HG02884 (cell line): ENCODE results near the gene CPB2.

Source experiments
- ATAC-seq: cut with Tn5 transposase; IDR thresholded peaks from one replicate; pipeline ENCODE4 v1.9.1; 2021; ENCODE audit warnings: mild to moderate bottlenecking, moderate library complexity; ENCODE audit not compliant: unreplicated experiment

CPB2 gene, protein sequence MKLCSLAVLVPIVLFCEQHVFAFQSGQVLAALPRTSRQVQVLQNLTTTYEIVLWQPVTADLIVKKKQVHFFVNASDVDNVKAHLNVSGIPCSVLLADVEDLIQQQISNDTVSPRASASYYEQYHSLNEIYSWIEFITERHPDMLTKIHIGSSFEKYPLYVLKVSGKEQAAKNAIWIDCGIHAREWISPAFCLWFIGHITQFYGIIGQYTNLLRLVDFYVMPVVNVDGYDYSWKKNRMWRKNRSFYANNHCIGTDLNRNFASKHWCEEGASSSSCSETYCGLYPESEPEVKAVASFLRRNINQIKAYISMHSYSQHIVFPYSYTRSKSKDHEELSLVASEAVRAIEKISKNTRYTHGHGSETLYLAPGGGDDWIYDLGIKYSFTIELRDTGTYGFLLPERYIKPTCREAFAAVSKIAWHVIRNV

DNA sequence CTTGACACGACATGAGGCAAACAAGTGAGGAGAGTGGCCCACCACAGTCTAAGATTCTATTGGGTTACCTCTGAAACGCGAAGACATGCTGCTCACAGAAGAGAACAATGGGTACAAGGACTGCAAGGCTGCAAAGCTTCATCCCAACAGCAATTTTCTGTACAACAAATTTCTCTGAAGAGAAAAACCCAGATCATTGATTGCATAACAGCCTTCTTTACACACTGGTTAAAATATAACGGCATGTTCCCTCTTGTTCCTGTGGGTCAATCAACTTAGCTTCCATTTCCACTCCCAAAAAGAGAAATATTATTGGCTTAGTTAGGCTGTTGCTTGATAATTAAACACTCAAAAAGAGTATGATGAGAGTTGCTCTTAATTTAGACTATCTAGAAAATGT, at the start of gene CPB2:
CPB2 (minus strand) TSS at position 166 of the 400 bp plus-strand sequence; CDS start at position 142, 24 bp downstream.
- no peak for ATAC-seq

DNA sequence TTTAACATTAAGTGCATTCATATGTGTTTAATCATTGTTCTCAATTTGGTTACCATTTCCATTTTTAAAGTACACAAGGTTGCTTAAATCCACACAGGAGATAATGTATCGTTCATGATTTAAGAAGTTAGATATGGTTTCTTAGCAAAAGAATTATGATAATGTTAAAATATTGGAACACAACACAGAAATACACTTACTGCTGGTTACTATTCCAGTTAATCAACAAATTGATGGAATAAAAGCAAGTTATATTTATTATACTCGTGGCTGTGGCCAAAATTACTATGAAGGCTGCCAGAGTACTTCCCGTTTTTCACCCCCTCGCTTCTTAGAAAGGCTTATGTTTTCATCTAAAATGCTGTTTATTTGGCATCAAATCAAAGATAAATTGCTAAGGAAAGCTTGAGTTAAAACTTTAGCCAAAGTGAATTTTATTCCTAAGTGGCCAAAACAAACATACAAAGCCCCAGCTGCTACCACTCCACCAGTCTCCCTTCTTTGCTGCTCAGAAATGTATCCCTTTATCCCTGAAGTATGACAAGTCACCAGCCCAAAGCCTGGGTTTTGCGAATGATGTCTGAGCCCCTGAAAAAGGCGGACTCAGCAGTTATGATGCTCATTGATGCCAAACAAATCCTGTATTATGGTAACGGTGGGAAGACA, 49.4 kb upstream of the CPB2 start:
- no peak for ATAC-seq

DNA sequence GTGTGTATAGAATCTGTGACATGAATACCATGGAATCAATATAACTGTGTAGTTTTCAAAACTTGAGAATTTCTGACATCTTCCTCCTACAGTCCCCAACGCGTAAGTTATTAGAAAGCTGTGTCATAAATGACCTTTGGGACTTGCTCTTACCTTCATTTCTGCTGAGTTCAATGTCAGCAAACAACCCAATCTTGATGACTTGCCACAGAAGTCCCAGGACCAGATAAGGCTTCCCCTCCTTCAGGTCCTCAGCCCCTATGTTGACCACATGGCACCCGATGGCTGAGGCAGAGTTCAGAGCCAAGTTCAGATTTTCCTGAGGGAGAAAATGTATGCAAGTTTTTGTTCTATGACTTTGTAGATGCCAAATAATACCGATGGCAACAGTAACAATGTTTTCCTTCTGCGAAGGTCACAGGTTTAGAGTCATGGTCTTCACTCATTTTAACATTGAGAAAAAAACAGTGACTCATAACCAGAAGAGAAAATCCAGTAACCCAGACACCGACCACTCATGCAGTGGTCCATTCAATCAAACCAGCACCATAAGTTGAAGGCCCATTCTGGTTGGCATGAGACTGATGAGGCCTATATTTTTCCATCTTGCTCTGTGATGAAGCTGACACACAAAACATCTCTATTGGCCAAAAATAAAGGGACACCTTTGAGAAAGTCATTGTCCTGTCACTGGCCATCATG, 47.9 kb upstream of the CPB2 start:
- ATAC-seq, result no peak

DNA sequence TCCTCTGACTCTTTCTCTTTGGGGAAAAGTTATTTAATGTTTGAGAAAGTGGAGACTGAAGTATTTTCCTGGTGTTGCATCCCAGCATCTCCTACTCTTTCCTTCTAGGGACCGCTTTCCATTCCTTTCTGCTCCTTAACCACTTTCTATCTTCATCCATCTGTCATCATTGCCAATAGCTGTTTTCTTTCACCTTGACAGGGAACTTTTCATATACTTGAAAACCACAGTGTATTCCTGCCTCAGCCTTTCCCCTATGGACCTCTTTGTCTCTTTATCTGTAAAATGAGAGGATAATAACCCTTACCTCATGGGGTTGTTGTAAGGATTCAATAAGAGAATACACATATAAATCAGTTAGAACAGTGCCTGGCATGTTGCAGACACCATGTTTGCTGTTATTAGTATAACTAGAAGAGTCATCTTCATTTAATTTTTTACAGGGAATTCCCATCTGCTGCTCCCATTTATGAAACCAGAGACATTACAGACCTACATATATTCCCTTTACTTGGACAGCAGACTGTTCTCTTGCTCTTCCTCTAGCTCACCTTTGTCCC, 45.4 kb upstream of the CPB2 start:
- no peak for ATAC-seq

DNA sequence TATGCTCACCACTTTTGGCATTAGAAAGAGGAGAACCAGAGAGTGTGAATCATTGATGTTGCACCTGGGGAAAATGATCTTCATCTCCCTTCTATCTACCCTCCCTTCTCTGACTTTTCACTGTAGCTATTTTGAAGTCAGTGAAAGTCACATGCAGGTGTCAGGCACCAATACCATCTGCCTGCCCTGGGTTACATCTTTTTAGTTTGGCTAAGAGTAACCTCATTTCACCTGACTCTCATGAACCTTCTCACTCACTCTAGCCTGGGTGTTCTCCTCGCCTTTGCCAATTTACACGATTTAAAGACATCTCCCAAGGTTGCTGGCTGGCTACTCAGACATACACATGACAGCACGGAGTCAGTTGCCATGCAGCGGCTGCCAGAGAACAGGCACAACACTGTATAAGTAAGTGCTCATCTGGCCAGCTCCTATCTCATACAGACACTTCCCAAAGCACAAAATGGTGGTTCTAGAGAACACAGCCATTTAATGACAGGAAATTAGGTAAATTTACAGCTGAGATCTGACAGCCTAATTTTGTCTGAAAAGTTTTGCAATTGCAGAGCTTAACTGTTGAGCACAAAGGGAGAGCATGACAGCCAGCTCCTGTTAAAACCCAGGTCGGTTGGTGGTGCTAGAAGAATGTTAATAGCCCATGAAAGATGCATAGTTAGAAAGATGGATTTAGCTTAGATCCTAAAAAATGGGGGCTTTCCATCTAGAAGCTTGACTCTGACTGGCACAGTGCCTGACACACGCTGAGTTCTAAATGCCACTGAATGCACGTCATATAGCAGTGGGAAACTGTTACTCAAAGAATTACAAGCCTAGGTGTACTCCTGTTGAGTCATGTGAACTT, 44.7 kb upstream of the CPB2 start:
- no peak for ATAC-seq

DNA sequence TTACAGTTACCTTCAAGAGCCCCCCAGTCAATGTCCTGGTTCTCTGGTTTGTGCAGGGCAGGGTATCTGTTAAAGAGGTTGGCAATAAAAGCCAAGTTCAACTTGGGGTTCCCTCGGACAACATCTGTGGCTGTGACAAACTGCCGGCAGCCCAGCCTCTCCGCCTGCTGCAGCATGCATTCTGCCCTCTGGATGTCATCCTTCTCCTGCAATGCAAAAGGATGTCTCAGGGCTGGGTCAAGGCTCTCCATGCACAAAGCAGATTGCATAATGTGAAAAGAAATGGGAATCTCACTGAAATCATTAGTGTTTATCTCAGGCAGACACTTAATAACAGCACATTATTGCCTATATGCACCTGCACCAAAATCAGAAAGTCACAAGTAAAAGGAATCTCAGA, 42.1 kb upstream of the CPB2 start:
- ATAC-seq, result no peak

DNA sequence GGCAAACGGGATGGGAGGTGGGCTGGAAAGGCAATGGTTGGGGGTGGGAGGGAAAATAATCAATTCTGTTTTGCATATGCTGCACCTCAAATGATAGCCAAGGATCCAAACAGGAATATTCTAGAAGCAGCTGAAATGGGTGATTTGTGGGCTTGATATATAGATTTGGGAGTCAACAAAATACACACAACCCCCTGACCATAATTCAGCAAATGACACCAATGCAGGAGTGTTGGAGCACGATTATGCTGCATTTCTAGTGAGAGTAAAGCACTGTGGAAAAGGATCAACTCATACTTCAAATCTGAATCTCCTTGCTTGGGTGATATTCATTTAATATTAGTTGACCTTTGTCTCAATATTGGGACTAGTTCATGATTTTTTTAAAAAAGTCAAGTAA, 41.1 kb upstream of the CPB2 start:
- ATAC-seq, result no peak

DNA sequence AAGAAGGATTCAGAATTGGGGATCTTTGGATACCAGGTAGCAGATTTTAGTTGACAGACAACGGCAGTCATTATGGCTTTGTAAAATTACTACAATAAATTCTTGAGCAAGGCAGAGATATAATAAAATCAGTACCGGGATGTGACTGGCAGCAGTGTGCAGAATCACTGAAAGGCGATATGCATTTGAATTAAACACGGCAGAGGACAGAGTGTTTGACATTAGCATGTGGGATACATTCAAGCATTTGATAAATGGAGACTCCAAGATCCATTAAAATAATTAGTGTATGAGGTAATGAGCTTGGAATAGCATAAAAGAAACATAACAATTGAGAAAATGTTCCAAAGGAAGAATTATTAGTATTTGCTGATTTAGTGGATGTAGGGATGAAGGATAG, 40.3 kb upstream of the CPB2 start:
- ATAC-seq, result no peak

DNA sequence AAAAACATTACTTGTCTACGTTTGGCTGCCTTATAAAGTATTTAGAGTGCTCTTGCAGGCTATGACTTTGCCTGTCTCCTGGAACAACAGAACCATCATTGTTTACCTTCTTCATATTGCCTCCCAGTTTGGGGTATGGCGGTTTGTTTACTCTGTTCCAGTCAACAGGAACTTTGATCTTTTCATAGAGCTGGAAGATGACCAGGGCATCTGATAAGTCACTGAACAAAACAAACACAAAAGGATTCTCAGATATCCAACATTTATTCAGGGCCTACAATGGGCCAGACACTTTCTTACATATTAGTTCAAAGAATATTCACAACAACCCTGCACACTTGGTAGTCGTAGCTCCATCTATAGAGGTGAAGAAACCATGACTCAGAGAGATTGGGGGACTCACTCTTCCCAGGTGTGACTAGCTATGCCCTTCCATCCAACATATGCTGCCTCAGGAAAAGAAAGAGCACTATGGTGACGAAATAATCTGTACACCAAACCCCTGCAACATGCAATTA, 38.4 kb upstream of the CPB2 start:
- no peak for ATAC-seq

DNA sequence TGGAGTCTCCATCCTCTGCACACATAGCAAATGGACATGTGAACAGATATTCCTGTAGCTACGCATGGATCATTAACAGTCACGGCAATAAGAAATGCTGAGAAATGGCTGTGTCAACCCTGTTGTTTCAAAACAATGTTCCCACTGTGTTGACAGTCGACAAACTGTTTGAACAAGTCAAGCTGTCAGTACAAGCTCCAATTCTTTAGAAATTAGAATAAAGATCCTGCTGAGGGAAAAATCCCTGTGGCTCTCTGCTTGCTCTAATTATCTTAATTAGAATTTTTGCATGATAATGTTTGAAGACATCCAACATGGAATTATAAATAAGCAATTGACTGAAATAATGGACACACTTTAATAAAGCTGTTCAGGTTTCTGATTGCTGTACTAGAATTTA, 37.9 kb upstream of the CPB2 start:
- ATAC-seq, result no peak

DNA sequence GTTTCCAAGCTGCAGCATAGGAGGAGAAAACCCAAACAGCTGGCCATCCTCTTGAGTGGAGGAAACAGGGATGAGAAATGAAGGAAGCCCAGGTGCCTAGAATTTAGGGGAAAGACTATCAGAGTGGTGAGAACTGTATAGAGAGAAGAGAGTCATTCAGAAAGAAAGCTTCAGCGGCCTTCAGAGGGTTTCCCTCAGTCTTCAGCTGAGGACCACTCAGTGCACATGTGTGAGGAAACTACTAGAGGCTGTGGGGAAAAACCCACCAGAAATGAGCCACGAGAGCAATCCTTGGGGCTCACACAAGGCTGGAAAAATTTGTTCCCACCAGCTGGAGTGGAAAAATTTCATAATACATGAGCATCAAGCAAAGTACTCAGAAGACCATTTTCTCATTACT, 35.2 kb upstream of the CPB2 start:
- ATAC-seq, result no peak

DNA sequence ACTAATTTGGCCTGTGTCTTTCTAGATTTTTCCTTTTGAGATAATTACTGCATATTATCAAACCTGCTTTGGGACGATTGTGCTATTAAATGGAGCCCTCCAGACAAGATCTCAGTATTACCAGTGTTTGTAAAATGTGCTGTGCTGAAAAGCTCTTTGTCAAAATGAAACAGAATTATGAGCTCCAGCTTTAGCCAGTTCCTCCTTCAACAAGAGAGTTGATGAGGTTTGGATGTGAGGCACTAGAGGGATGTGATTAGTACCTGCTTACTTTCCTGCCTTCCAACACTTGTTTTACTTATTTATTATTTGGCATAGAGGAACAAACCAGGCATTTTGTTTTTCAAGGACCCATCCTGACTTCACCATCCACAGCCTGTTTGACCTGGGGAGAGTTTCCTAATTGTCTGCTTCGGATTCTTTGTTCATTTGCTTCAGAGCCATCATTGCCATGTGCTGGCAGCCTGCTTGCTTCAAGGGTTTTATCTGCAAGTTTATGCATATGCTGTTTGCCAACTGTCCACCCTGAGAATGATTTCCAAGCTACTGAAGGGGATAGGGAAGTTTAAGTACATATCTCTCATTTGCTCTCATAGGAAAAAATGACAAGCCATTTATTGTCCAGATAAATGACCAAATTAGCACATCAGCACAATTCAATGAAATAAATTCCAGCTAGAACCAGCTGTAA, 32.9 kb upstream of the CPB2 start:
- no peak for ATAC-seq

DNA sequence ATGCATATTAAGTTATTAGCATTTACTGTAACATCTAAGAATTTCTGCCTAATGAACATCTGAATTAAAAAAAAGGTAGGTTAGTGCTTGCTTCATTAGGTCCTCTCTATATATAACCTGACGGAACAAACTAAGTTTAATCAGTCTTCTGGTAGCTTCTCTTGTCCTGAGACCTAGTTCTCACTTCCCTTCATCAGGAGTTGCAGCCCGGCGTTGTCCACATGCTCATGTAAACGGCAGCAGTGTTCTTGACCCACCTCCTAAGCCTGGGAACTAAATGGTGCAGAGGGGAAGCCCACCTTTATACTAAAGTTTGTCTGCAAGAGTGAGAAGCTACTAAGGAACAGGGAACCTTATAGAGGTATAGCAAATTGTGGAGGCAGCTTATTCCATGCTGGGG, 31.9 kb upstream of the CPB2 start:
- ATAC-seq, result no peak

DNA sequence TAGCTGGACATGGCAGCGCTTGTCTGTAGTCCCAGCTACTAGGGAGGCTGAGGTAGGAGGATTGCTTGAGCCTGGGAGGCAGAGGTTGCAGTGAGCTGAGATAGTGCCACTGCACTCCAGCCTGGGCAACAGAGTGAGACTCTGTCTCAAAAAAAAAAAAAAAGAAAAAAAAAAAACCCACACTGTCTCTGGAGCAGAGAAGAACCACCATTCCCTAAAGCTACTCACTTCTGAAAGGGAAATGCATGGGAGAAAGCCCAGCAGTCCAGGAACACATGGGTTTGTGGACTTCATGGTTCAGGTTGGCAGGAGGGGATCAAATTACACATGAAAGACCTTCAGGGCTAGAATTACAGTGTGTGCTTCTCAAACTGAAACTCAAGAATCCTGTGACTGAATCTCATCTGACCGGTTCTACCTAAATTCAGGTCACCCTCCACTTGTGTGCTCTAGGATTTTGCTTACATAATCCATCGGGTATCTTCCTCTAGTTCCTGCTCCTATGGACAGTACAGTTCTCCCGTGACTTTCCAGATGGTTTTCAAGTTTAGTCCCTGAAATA, 30.2 kb upstream of the CPB2 start:
- no peak for ATAC-seq

DNA sequence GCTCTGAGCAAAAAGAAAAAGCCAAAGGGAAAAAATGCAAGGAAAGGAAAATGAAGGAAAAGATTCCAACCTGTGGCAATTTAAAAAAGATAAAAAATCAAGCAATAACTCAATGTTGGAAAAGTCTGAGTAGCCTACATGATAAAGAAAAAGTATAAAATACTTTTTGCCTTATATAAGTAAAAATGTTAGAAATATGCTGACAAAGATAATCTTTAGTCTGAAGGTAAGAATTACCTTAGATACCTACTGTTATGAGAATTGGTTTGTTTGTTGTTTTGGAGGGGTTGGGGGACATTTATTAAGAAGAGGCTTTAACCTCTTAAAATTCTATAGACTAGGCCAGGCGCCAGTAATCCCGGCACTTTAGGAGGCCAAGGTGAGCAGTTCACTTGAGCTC, 29.7 kb upstream of the CPB2 start:
- no peak for ATAC-seq

DNA sequence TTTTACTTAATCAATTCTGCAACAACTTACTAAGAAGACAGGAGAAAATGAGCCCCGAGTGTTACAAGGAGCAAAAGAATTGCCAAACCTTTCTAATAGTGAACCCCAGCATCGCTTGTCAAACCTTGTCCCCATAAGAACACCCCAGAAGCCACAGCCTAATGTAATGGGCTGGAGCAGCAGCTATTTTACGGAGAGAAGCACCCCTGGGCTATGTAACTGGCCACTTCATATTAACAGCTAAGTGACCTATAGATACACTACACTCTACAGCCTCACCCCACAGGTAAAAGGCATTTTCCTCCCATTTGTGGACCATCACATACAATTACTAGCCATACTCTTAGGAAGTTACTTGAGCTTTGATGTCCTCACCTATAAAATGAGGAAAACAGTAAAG, 27.3 kb upstream of the CPB2 start:
- no peak for ATAC-seq

DNA sequence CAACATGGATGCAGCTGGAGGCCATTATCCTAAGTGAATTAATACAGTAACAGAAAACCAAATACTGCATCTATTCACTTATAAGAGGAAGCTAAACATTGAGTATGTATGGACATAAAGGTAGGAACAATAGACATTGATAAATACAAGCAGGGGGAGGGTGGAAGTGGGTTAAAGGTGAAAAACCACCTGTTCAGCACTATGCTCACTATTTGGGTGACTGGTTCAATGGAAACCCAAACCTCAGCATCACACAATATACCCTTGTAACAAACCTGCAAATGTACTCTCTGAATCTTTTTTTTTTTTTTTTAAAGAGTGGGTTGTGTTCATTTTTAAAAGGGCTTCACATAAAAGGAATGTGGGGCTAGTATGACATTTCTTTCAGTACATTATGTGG, 26.9 kb upstream of the CPB2 start:
- no peak for ATAC-seq

DNA sequence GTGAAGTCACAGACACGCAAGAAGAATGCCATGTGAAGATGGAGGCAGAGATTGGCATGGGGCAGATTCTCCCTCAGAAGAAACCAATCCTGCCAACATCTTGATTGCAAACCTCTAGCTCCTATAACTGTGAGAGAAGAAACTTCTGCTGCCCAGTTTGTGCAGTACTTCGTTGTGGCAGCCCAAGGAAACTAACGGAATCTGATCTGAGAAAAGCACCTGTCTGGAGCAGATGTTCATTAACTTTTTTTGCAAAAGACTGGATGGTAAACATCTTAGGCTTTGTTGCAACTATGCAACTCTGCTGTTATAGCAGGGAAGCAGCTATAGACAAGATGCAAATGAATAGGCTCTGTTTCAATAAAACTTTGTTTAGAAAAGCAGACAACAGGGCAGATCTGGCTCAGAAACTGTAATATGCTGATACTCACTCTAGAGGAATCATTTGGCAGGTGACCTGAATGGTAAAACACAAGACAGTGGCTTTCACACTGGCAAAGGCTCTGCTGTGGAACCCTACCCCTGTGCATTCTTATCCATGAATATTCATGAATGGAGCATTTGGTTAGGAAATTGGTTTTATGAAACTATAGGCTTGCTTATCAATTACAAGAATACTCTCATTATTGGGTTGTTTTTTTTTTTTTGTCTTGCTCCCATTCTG, 25.3 kb upstream of the CPB2 start:
- ATAC-seq, result no peak

DNA sequence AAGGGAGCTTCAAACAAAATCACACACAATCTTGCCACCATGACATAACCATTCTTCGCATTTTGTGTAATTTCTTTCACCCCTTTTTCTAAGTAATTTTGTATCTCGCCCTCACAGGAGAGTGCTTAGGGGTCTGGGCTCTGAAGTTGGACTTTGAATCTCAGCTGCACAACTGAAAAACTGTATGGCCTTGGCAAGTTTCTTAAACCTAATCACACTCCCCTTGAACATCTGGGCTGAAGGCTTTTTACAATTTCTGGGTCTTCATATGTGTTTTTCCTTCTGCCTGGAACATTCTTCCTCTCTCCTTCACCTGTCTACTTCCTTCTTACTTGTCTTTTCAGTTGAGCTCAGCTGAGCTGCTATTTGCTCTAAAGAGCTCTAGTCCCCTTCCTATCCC, 24.3 kb upstream of the CPB2 start:
- no peak for ATAC-seq
